GM19025 (cell line): ENCODE data around the gene KLF5.
"Not testable (repeated sequence)": the region's sequence is repeated elsewhere in the genome, so short reads cannot be mapped to it uniquely, and the experiment has no call there.

ENCODE experiments used
- ATAC-seq: cut with Tn5 transposase; IDR thresholded peaks from one replicate; pipeline ENCODE4 v1.9.1; 2021; ENCODE audit warnings: mild to moderate bottlenecking, low read depth, moderate library complexity; ENCODE audit not compliant: unreplicated experiment

Gene KLF5

GRCh38 chr13:73058736-73059459 lies at the start of gene KLF5:
Gene KLF5, plus strand, starts transcription at chr13:73059005. Its CDS starts 323 bp downstream, at chr13:73059328.
- ATAC-seq: peak; percentile 97

DNA sequence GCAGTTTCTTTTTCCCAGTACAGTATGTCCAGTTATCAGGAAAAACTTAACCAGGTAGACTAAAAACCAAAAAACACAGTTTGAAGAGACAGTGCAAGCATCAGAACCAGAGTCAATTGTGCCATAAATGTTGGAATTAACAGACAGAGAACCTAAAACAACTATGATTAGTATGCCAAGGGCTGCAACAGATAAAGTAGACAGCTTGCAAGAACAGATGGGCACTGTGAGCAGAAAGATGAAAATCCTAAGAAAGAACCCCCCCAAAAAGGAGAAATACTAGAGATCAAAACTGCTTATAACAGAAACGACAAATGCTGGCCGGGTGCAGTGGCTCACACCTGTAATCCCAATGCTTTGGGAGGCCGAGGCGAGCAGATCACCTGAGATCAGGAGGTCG lies 47.1 kb upstream of the KLF5 start:
- ATAC-seq: no peak

DNA sequence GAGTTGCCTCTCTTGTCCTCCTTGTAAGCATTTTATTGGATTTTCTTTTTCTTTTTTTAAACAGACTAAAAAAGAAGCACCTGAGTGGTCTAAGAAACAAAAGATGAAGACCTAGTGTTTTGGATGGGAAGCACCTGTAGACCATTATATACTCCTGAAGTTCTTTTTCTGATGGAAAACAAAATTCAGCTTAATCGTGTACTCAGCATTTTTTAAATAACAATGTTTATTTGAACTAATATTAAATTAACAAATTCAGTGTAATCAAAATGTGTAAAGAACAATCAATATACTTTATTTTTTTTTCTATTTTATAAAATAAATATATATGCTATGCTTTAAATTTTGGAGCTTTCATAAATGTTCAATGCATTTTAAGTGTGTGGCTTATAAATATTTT lies 43.0 kb upstream of the KLF5 start:
- ATAC-seq: no peak

DNA sequence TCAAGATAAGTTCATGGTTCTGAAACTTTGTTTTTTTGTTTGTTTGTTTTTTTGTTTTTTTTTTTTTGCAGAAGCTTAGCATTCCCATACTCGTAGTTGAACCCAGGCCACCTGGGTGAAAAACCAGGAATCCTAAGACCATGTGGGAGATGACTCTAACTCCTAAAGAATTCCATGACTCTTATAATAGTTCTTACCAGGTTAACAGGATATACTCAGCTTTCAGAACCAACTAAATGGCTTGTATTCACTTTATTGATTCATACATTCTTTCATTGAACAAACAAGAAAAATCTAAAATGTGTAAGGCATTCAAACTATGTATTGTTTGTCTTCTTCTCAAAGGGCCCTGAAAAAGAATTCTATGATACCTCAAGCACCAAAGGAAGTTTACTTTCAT lies 40.5 kb upstream of the KLF5 start:
- no peak for ATAC-seq

GRCh38 chr13:73025217-73026012 lies 33.4 kb upstream of the KLF5 start:
- peak; percentile 48 for ATAC-seq

DNA sequence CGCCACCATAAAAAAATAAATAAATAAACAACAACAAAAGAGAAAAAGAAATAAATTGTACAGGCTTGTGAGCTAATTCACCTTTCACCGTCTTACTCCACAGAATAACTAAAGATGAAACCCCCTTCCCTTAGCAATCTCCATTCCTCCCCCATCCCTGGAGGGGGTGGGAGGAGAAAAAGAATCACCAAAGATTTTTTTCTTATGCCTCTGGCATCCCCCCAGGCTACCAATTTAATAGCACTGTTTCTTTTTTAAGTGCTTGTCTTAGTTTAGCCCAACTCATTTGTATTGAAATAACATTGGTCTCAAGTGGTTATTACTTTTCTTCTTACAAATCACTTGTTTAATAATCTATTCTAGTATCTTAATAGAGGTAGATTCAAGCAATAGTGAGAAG lies 23.9 kb upstream of the KLF5 start:
- ATAC-seq: no peak

- ATAC-seq: no peak
Measured at GRCh38 chr13:73035660-73036059, 23.1 kb upstream of the KLF5 start.

- ATAC-seq: no peak
Measured at GRCh38 chr13:73036566-73036965, 22.2 kb upstream of the KLF5 start.

GRCh38 chr13:73038064-73038463 lies 20.7 kb upstream of the KLF5 start:
- ATAC-seq: no peak

GRCh38 chr13:73039201-73040108 lies 19.4 kb upstream of the KLF5 start:
- no peak for ATAC-seq

- no peak for ATAC-seq
Measured at GRCh38 chr13:73040484-73040883, 18.3 kb upstream of the KLF5 start.

DNA sequence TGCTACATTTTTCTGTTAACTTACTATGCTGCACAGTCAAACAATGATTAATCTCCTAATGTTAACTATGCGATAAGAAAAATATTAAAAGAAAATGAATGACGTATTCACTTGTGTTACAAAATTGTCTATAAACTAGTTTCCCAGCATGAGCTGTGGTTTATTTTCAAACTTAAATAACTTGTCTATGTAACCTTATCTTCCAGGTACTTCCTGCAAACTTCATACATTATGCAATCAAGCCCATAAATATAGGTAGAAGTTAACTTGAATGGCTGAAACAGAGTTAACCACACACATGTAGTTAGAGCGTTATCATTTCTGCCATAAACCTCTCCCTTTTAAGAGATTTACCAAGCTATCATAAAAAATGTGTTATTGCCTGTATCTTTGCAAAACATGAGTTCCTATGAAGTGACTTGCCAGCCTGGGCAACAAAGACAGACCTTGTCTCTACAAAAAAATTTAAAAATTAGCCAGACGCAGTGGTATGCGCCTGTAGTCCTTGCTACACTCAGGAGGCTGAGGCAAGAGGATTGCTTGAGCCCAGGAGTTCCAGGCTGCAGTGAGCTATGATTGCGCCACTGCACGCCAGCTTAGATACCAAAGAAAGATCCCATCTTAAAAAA lies 17.7 kb upstream of the KLF5 start:
- ATAC-seq: no peak

DNA sequence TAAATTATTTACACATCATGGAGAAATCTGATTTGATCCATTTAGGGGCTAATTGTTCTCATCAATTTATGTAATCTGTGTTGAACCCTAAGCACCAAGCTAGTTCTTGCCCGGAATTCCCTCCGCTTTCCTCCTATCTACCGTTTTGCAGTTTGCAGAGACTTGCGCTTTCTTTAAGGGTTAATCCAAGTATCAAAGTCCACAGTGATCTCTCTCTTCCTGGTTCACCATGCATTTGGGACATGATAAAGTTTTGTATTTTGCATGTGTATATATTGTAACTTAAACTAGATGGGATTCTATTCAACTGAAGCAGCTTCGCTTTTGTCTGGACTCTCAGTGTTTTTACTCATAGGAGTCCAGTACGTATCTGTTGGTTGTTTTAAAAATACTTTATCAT lies 13.8 kb upstream of the KLF5 start:
- no peak for ATAC-seq

- ATAC-seq: not testable (repeated sequence)
Measured at GRCh38 chr13:73048615-73049014, 10.2 kb upstream of the KLF5 start.

DNA sequence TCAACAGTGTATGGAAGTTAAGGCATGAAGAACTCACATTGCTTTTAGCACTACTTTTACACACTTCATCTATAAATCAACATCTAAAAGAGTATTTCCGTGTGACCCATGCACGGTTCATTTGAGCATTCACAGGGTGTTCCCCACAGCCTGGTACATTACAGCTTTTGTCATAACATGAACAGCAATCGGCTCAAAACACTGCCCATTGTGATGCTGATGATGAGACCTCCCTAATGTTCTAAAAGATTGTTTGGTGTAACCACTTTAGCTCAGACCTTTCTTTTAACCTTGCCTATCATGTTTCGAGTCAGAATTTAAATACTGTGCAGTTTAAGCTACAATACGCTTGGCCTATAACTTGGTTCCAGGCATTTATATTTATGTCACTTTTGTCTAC lies 4.1 kb upstream of the KLF5 start:
- ATAC-seq: no peak

GRCh38 chr13:73055813-73056564 lies 2.8 kb upstream of the KLF5 start:
- ATAC-seq: no peak

DNA sequence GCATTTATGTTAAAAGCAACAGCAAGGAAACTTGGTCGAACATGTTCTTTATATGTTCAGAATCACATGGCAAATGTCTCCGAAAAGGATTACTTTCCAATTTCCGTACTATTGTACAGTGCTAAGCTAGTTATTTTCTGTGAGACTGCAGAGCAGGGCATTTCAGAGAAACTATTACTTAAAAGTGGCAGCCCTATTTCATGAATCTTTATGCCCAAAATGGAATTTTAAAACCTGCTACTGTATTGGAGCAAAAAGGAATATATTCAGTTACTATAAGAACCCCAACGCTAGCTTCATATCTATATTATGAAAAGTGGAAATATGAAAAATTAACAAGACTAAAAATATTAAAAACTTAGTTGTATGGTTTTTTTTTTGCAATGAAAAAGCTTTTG lies 2.2 kb upstream of the KLF5 start:
- ATAC-seq: no peak

DNA sequence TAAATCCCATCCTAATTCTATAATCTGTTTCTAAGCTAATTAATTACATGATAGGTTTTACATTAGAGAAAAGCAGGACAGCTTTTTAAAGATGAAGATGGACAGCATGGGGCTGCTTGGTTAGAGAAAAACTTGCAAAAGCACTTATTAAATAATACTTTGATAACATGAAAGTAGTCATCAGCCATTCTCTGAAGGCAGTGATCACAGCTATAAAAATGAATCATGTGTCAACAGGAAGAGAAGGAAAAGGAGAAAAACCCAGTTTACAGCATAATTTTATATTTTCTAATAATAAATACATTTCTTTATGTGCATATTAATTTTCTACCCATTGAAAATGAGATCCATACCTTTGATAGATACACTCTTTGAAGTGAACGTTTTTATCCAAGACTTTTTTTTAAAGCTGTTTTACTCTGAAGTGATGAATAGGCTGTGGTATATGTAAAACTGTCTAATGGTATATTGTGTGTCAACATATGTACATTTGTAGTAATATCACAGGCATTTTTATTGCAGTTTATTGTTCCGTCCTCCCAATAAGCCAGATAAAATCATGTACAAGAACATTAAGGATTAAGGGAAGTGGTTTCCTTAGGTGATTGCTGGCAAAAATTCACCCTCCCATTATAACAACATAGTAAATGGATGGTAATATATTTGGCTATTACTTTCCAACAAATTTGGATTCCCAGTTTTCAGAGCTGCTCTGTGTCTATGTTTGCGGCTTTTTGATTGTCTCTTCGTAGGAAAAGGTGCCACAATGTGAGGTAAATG lies 1.3 kb upstream of the KLF5 start:
- ATAC-seq: no peak

DNA sequence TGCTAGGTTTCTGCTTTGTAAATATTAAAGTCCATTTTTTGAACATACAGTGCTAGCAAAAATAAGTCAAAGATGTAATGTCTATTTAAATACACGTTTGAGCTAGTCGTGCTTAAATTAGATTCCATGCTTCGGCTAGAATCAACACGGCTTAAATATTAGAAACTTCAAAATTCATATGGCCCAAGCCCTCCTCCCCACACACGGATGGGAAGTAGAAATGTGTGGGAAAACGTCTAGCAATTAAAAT lies 816 bp upstream of the KLF5 start:
- no peak for ATAC-seq

DNA sequence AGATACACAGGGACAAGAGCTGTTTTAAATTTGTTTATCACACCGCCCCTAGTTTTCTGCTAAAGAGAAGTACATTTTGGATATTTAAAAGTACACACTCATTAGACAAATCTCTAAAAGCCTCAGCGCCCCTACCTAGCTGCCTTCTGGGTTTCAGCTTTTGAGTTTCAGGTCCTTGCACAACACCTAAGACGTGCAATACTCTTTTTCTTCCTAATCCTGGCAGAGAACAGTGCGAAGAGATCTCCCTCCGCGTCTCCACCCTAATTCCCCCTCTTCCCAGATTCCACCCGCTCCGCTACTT lies 421 bp upstream of the KLF5 start:
- ATAC-seq: peak; percentile 9
